OCI-LY1 (cell line): ENCODE results near the gene SLC27A4.

ENCODE experiments used
- H2AFZ ChIP-seq: fragments of 200-600 bp; sonication (generic), shearing (Covaris generic); 2 replicates; pipeline ENCODE4 v1.6.0; 2014; ENCODE audit warnings: antibody characterized with exemption, mild to moderate bottlenecking, low read length
- H3F3A ChIP-seq: fragments of 200-600 bp; sonication (generic), shearing (Covaris generic); 2 replicates; pipeline ENCODE4 v1.6.0; 2014; ENCODE audit warnings: mild to moderate bottlenecking, antibody characterized with exemption, low read length, moderate library complexity; ENCODE audit not compliant: insufficient read depth
- H3K27ac ChIP-seq: fragments of 200-600 bp; sonication (generic); 2 replicates; pipeline ENCODE4 v1.5.1; 2014; ENCODE audit warnings: low read length, mixed run types, mild to moderate bottlenecking, low read depth; ENCODE audit not compliant: poor library complexity, severe bottlenecking
- H3K27me3 ChIP-seq: fragments of 200-600 bp; sonication (generic); 2 replicates; pipeline ENCODE4 v1.6.0; 2014; ENCODE audit warnings: antibody characterized with exemption, mild to moderate bottlenecking, low read length, moderate library complexity; ENCODE audit not compliant: insufficient read depth
- H3K36me3 ChIP-seq: fragments of 200-600 bp; sonication (generic); 2 replicates; pipeline ENCODE4 v1.6.1; 2014; ENCODE audit warnings: mild to moderate bottlenecking, antibody characterized with exemption, low read length, moderate library complexity, mixed read lengths; ENCODE audit not compliant: insufficient read depth
- H3K4me1 ChIP-seq: fragments of 200-600 bp; sonication (generic); 2 replicates; pipeline ENCODE4 v1.5.1; 2014; ENCODE audit warnings: mild to moderate bottlenecking, low read length, moderate library complexity; ENCODE audit not compliant: insufficient read depth, severe bottlenecking
- H3K4me2 ChIP-seq: fragments of 200-600 bp; sonication (generic), shearing (Covaris generic); 2 replicates; pipeline ENCODE4 v1.6.1; 2014; ENCODE audit warnings: low read length
- H3K4me3 ChIP-seq: fragments of 200-600 bp; sonication (generic); 2 replicates; pipeline ENCODE4 v1.5.1; 2014; ENCODE audit warnings: low read length, low read depth, mild to moderate bottlenecking, mixed read lengths; ENCODE audit not compliant: poor library complexity, severe bottlenecking
- H3K79me2 ChIP-seq: fragments of 200-600 bp; shearing (Covaris generic); 2 replicates; pipeline ENCODE4 v1.6.1; 2016; ENCODE audit warnings: mixed run types, low read length, mixed read lengths; ENCODE audit not compliant: insufficient read depth
- H3K9ac ChIP-seq: fragments of 200-600 bp; sonication (generic), shearing (Covaris generic); 2 replicates; pipeline ENCODE4 v1.6.1; 2014; ENCODE audit warnings: mild to moderate bottlenecking, low read length, mixed read lengths
- H3K9me2 ChIP-seq: fragments of 200-600 bp; sonication (generic), shearing (Covaris generic); 2 replicates; pipeline ENCODE4 v1.6.1; 2014; ENCODE audit warnings: low read depth, mild to moderate bottlenecking, low read length, mixed read lengths
- H3K9me3 ChIP-seq: fragments of 200-600 bp; shearing (Covaris generic); 2 replicates; pipeline ENCODE4 v1.6.1; 2014; ENCODE audit warnings: low read length, mixed read lengths
- H4K20me1 ChIP-seq: fragments of 200-600 bp; sonication (generic), shearing (Covaris generic); 2 replicates; pipeline ENCODE4 v1.6.0; 2016; ENCODE audit warnings: mild to moderate bottlenecking, low read length; ENCODE audit not compliant: insufficient read depth
- CTCF ChIP-seq: fragments of 200-600 bp; sonication (generic), shearing (Covaris generic); IDR thresholded peaks from 2 replicates; pipeline ENCODE4 v1.5.1; 2017; ENCODE audit warnings: mild to moderate bottlenecking, antibody characterized with exemption, low read length, moderate library complexity, mixed read lengths
- EZH2 ChIP-seq: fragments of 200-600 bp; sonication (generic), shearing (Covaris generic); IDR thresholded peaks from 2 replicates; pipeline ENCODE4 v1.8.0; 2017; ENCODE audit warnings: borderline replicate concordance, mixed run types, mild to moderate bottlenecking, antibody characterized with exemption, low read length, moderate library complexity, mixed read lengths

Gene SLC27A4

GRCh38 chr9:128409978-128410377 is 69.7 kb downstream of the SLC27A4 start:
- TF ChIP-seq CTCF (no peak), EZH2 (no peak)
- Histone ChIP-seq H3K4me3 (no peak overlapping the region), H4K20me1 (no peaks in the 10 kb centered on the region), H2AFZ (no peak overlapping the region), H3K9me2 (no peaks in the 10 kb centered on the region), H3F3A (no peaks in the 10 kb centered on the region), H3K9me3 (no peaks in the 10 kb centered on the region), H3K27me3 (peaks cover 3% of the 10 kb centered on the region; the same call in 1 of the 2 replicates), H3K27ac (no peak overlapping the region), H3K36me3 (no peaks in the 10 kb centered on the region), H3K79me2 (no peaks in the 10 kb centered on the region), H3K9ac (no peak overlapping the region), H3K4me2 (no peak overlapping the region), H3K4me1 (no peaks in the 10 kb centered on the region)
